Endothelial cell of umbilical vein (primary cell): ENCODE results near the gene ITPRIP. TPM values are rescaled to one million over a fixed set of nuclear protein-coding genes. Genes with fewer than 3 reads are reported as not detected.

Experiments
- BruUV-seq: library from RNA; stranded (reverse); fragments of 400-500 nt; replicated peaks from 2 replicates; lab custom pipeline; 2021; lab: Mats Ljungman, UMichigan
- CTCF ChIA-PET: fragments of 300-600, 350-600 bp; sonication (Branson Sonifier 250); formaldehyde crosslinking; loops from one replicate; lab custom pipeline; 2021; ENCODE audit warnings: antibody characterized with exemption, inconsistent platforms; lab: Charles Lee
- POLR2A ChIA-PET: fragments of 300-600, 350-600 bp; sonication (Branson Sonifier 250); formaldehyde crosslinking; loops from one replicate; lab custom pipeline; 2021; ENCODE audit warnings: antibody characterized with exemption, inconsistent platforms; lab: Charles Lee
- DNase-seq: peaks from one replicate; pipeline ENCODE4 v3.0.0-alpha.2; 2011; ENCODE audit warnings: low read depth, low spot score
- FAIRE-seq: peaks from 2 replicates; lab custom pipeline; 2011; peaks lifted over from hg19 to GRCh38; lab: Jason Lieb, UNC
- H2AFZ ChIP-seq: 2 replicates; pipeline ENCODE4 v1.6.0; 2012; ENCODE audit warnings: low read depth, low read length, control low read depth, inconsistent platforms
- H3K27ac ChIP-seq: 2 replicates; pipeline ENCODE4 v1.5.1; 2011; ENCODE audit warnings: low read depth, mild to moderate bottlenecking, control low read depth, low read length, moderate library complexity; ENCODE audit not compliant: insufficient read depth
- H3K27me3 ChIP-seq, 2 experiments: 2 replicates each; pipeline versions ENCODE4 v1.6.0 to v1.6.1; 2011; ENCODE audit warnings: low read length in 2 of 2, mixed read lengths in 1 of 2; ENCODE audit not compliant: control insufficient read depth in 2 of 2, insufficient read depth in 2 of 2
- H3K36me3 ChIP-seq, 2 experiments: 2 replicates in 1 of 2; 3 replicates in 1 of 2; pipeline ENCODE4 v1.5.1; 2011; ENCODE audit warnings: low read length in 2 of 2, mild to moderate bottlenecking in 1 of 2, moderate library complexity in 1 of 2; ENCODE audit not compliant: control insufficient read depth in 2 of 2, insufficient read depth in 2 of 2; ENCODE audit errors: extremely low read depth in 1 of 2
- H3K4me1 ChIP-seq: 3 replicates; pipeline ENCODE4 v1.5.1; 2011; ENCODE audit warnings: mild to moderate bottlenecking, low read length; ENCODE audit not compliant: control insufficient read depth, insufficient read depth; ENCODE audit errors: extremely low read depth
- H3K4me2 ChIP-seq: 2 replicates; pipeline ENCODE4 v1.6.1; 2011; ENCODE audit warnings: low read length, control low read depth, mixed read lengths; ENCODE audit not compliant: insufficient read depth
- H3K4me3 ChIP-seq, 3 experiments: fragments of 200-600 bp in 1 of 3; sonication (generic), shearing (Covaris generic) in 1 of 3; replicated peaks in 1 of 3; 2 replicates each; pipeline ENCODE4 v1.5.1; 2011 to 2016; ENCODE audit warnings: control low read depth in 3 of 3, low read length in 3 of 3, mild to moderate bottlenecking in 2 of 3, inconsistent platforms in 1 of 3, low read depth in 1 of 3, moderate library complexity in 1 of 3; ENCODE audit not compliant: insufficient read depth in 1 of 3
- H3K79me2 ChIP-seq: 2 replicates; pipeline ENCODE4 v1.6.0; 2012; ENCODE audit warnings: low read length, inconsistent platforms; ENCODE audit not compliant: control insufficient read depth, insufficient read depth
- H3K9ac ChIP-seq: replicated peaks from 2 replicates; pipeline ENCODE3; 2011; ENCODE audit warnings: low read length, control low read depth; ENCODE audit not compliant: insufficient read depth; ENCODE audit errors: extremely low read depth
- H3K9me1 ChIP-seq: replicated peaks from 3 replicates; pipeline ENCODE4 v1.6.0; 2011; ENCODE audit warnings: mild to moderate bottlenecking, low read length; ENCODE audit not compliant: control insufficient read depth, insufficient read depth; ENCODE audit errors: extremely low read depth
- H3K9me3 ChIP-seq: replicated peaks from 2 replicates; pipeline ENCODE4 v1.5.1; 2012; ENCODE audit warnings: low read length, inconsistent platforms; ENCODE audit not compliant: control insufficient read depth, insufficient read depth
- H4K20me1 ChIP-seq: replicated peaks from 2 replicates; pipeline ENCODE3; 2011; ENCODE audit warnings: mild to moderate bottlenecking, low read length; ENCODE audit not compliant: control insufficient read depth, insufficient read depth; ENCODE audit errors: extremely low read depth
- EZH2 ChIP-seq: IDR thresholded peaks from 2 replicates; pipeline ENCODE4 v1.6.1; 2012; ENCODE audit warnings: borderline replicate concordance, low read depth, mild to moderate bottlenecking, moderate library complexity, low read length, inconsistent platforms; ENCODE audit not compliant: severe bottlenecking
- FOS ChIP-seq: IDR thresholded peaks from 2 replicates; pipeline ENCODE4 v1.6.1; 2011; ENCODE audit warnings: mild to moderate bottlenecking, low read length, moderate library complexity, borderline replicate concordance; ENCODE audit not compliant: insufficient read depth
- JUN ChIP-seq: IDR thresholded peaks from 2 replicates; pipeline ENCODE4 v1.6.1; 2011; ENCODE audit warnings: borderline replicate concordance, low read depth; ENCODE audit not compliant: insufficient read length, insufficient read depth
- MAX ChIP-seq: IDR thresholded peaks from 2 replicates; pipeline ENCODE4 v1.6.1; 2011; ENCODE audit not compliant: insufficient read depth, insufficient read length
- POLR2A ChIP-seq: IDR thresholded peaks from 2 replicates; pipeline ENCODE4 v1.6.1; 2012; ENCODE audit warnings: low read depth, mild to moderate bottlenecking, control low read depth, low read length
- POLR2AphosphoS5 ChIP-seq: IDR thresholded peaks from 2 replicates; pipeline ENCODE4 v1.6.1; 2012; ENCODE audit warnings: low read depth, mild to moderate bottlenecking, control low read depth, low read length, moderate library complexity; ENCODE audit not compliant: insufficient read depth
- dilution Hi-C: fragments of 300-500 bp; cut with MboI; formaldehyde crosslinking; loops from one replicate; pipeline ENCODE4 v1.15.0; 2019; ENCODE audit warnings: low sequenced_read_pairs; ENCODE audit not compliant: extremely low pct_ligation_motif_present
- intact Hi-C: fragments of 100-400 bp; cut with micrococcal nuclease; formaldehyde crosslinking; loops from one replicate; pipeline ENCODE4 v1.10.0; 2022
- polyA plus RNA-seq, 4 experiments: library from polyadenylated mRNA; depleted of rRNA in 3 of 4; stranded (reverse) in 3 of 4; unstranded in 1 of 4; fragments of >200 nt; gene quantifications; 2 replicates each; pipeline versions ENCODE4 v1.2.1 to v1.2.3, GENCODE V29; 2011 to 2012; ENCODE audit warnings: missing spikeins in 1 of 4
- total RNA-seq: library from RNA; stranded (reverse); gene quantifications from 2 replicates; pipeline ENCODE4 v1.2.3, GENCODE V29; 2021

The ITPRIP gene
- total and polyA plus RNA-seq, 2 donors (not counting 3 experiments of a cell fraction or from before 2014, with no cell fraction given) = 31.4 to 33.2 TPM

GRCh38 chr10:104347295-104348045, 9.2 kb upstream of the ITPRIP start:
- BruUV-seq = no TSS peak
- dilution Hi-C loops = no loop called here
- H2AFZ ChIP-seq = no peak overlapping the region
- no peaks in the 10 kb centered on the region for H3K36me3 ChIP-seq
- no peak for TF ChIP-seq JUN
- no peak for TF ChIP-seq MAX
- TF ChIP-seq EZH2 = no peak
- TF ChIP-seq FOS = no peak
- TF ChIP-seq POLR2AphosphoS5 = no peak
- no peak overlapping the region for H3K4me3 ChIP-seq
- H3K4me1 ChIP-seq = peaks cover 17% of the 10 kb centered on the region
- intact Hi-C loops = no loop called here
- no peaks in the 10 kb centered on the region for H3K79me2 ChIP-seq
- H3K9me3 ChIP-seq = no peaks in the 10 kb centered on the region
- POLR2A ChIA-PET = no interaction called here
- no peak overlapping the region for H3K27ac ChIP-seq
- H3K27me3 ChIP-seq = no peaks in the 10 kb centered on the region
- FAIRE-seq (no peak), DNase-seq (no peak)
- no peak overlapping the region for H3K4me2 ChIP-seq
- no peaks in the 10 kb centered on the region for H4K20me1 ChIP-seq
- no peaks in the 10 kb centered on the region for H3K9me1 ChIP-seq
- H3K9ac ChIP-seq = no peak overlapping the region
- CTCF ChIA-PET = interaction anchor here (1.2 to 5.4 kb wide), 7 partner anchors 9 to 226 kb away, joined by 3 to 107 read pairs (median 9); partner anchors contain the start of genes ITPRIP and SFR1

- intact Hi-C loops (no loop called here), dilution Hi-C loops (no loop called here)
- Histone ChIP-seq H3K36me3 (no peaks in the 10 kb centered on the region), H3K27ac (no peak overlapping the region), H4K20me1 (no peaks in the 10 kb centered on the region), H3K9me3 (no peaks in the 10 kb centered on the region), H3K4me3 (no peak overlapping the region), H3K4me2 (no peak overlapping the region), H3K9me1 (no peaks in the 10 kb centered on the region), H3K9ac (no peak overlapping the region), H2AFZ (no peak overlapping the region), H3K27me3 (no peaks in the 10 kb centered on the region), H3K79me2 (no peaks in the 10 kb centered on the region), H3K4me1 (peaks cover 21% of the 10 kb centered on the region)
- CTCF ChIA-PET = interaction anchor here (1.6 to 3.5 kb wide), 3 partner anchors 40 to 72 kb away, joined by 9 to 26 read pairs (median 12); no protein-coding TSS in a partner anchor
- POLR2A ChIA-PET = no interaction called here
- TF ChIP-seq POLR2A = no peak
- DNase-seq = no peak
- BruUV-seq = no TSS peak
- peak; percentile 57 for FAIRE-seq
Observed at GRCh38 chr10:104345941-104346340, 7.7 kb upstream of the ITPRIP start.
